ENCODE data around the gene KCNF1. TPM values are rescaled to one million over a fixed set of nuclear protein-coding genes. Genes with fewer than 3 reads are reported as not detected.

KCNF1 gene
- total RNA-seq, 1 experiment from 2014 or later, result 3.2 TPM

DNA sequence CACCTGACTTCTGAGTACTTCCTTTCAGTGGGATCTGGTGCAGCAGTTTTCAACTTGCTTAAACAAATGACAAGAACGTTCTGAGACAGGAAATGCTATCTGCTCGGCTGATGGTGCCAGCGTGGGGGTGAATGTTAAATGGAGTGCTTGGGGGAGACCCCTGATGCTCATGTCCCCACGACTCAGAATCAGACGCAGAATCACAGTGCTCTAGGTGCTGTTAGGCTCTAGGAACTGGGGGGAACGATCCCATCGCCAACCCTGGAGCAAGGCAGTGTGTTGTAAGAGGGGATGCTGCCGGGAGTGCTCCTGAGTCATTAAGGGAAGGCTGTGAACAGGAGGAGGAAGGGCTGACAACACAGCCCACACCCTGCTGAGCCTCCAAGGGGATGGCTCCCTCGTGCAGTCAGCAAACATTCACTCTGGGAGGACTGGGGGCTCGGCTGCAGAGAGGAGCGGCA lies 34.1 kb upstream of the KCNF1 start:
- no peak overlapping the region for H3K27ac Mint-ChIP-seq
- no peak overlapping the region for H2AK5ac ChIP-seq (ENCODE audit: insufficient read length, low read length)
- H3K18ac ChIP-seq (ENCODE audit: insufficient read length, low read depth, low read length), result no peak overlapping the region
- H3K4me2 ChIP-seq (ENCODE audit: insufficient read depth, insufficient read length, low read length), result no peak overlapping the region
- H2BK15ac ChIP-seq (ENCODE audit: low read depth, low read length), result no peak overlapping the region
- peaks cover 3% of the 10 kb centered on the region for H4K20me1 ChIP-seq (ENCODE audit: control insufficient read depth, insufficient read depth, insufficient read length)
- peaks cover 0 to 2% (median 0%) of the 10 kb centered on the region in 3 experiments; a peak in 2 of 7 replicates for H3K36me3 Mint-ChIP-seq (ENCODE audit: insufficient read depth in 1 of 3, low read depth in 3 of 3)
- no peak overlapping the region for H3T11ph ChIP-seq (ENCODE audit: low read length)
- no peak overlapping the region for H2BK5ac ChIP-seq (ENCODE audit: insufficient read length, low read length)
- H3K4ac ChIP-seq (ENCODE audit: low read depth, low read length), result no peak overlapping the region
- H3K79me2 ChIP-seq (ENCODE audit: insufficient read depth, low read length), result no peaks in the 10 kb centered on the region
- no peaks in the 10 kb centered on the region for H3K79me1 ChIP-seq (ENCODE audit: insufficient read depth, low read depth, low read length, poor library complexity, severe bottlenecking)
- H4K5ac ChIP-seq (ENCODE audit: insufficient read length, low read depth, low read length), result no peak overlapping the region
- H3K4me1 Mint-ChIP-seq, result peaks cover 9 to 19% of the 10 kb centered on the region in 2 experiments
- no peak overlapping the region for H4K91ac ChIP-seq (ENCODE audit: insufficient read length, low read depth, low read length)
- no peak overlapping the region for H2BK12ac ChIP-seq (ENCODE audit: insufficient read length, low read depth, low read length)
- H3K23ac ChIP-seq (ENCODE audit: insufficient read length, low read depth, low read length), result no peak overlapping the region
- no peak overlapping the region for H2BK20ac ChIP-seq (ENCODE audit: low read depth, low read length, poor library complexity, severe bottlenecking)
- no peak overlapping the region for H3K27ac ChIP-seq (ENCODE audit: insufficient read length, low read depth, low read length)
- H3K56ac ChIP-seq (ENCODE audit: insufficient read length, low read depth, low read length), result no peak overlapping the region
- no peak overlapping the region for H3K4me3 Mint-ChIP-seq
- H2BK120ac ChIP-seq (ENCODE audit: low read depth, low read length, poor library complexity, severe bottlenecking), result no peak overlapping the region
- no CpG with 5 or more reads among the region's 11 CpGs for WGBS (ENCODE audit: extremely low coverage, insufficient read length, low lambda C conversion rate)
- H3K23me2 ChIP-seq (ENCODE audit: insufficient read length, low read depth, low read length, poor library complexity, severe bottlenecking), result no peaks in the 10 kb centered on the region
- TF ChIP-seq, protein P1, sequence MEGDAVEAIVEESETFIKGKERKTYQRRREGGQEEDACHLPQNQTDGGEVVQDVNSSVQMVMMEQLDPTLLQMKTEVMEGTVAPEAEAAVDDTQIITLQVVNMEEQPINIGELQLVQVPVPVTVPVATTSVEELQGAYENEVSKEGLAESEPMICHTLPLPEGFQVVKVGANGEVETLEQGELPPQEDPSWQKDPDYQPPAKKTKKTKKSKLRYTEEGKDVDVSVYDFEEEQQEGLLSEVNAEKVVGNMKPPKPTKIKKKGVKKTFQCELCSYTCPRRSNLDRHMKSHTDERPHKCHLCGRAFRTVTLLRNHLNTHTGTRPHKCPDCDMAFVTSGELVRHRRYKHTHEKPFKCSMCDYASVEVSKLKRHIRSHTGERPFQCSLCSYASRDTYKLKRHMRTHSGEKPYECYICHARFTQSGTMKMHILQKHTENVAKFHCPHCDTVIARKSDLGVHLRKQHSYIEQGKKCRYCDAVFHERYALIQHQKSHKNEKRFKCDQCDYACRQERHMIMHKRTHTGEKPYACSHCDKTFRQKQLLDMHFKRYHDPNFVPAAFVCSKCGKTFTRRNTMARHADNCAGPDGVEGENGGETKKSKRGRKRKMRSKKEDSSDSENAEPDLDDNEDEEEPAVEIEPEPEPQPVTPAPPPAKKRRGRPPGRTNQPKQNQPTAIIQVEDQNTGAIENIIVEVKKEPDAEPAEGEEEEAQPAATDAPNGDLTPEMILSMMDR (conservative IDR thresholded peaks at IDR 0.05), result no peak
- H2AFZ ChIP-seq (ENCODE audit: low read length), result no peak overlapping the region
- no peak overlapping the region for H3K9ac ChIP-seq (ENCODE audit: extremely low read depth, insufficient read length, low read length)
- no peaks in the 10 kb centered on the region for H3K9me3 ChIP-seq (ENCODE audit: control insufficient read depth, low read depth, low read length)
- H3K27me3 ChIP-seq (ENCODE audit: insufficient read depth, low read length), result no peaks in the 10 kb centered on the region
- no peak overlapping the region for H3K14ac ChIP-seq (ENCODE audit: insufficient read depth, low read length)
- H3K4me1 ChIP-seq (ENCODE audit: insufficient read depth, low read length), result no peaks in the 10 kb centered on the region
- DNase-seq, result no peak
- no peak overlapping the region for H4K8ac ChIP-seq (replicated peaks; ENCODE audit: insufficient read length, low read depth, low read length)
- H3K9me3 Mint-ChIP-seq, result peaks cover 3 to 5% of the 10 kb centered on the region in 2 experiments; a peak in 2 of 5 replicates
- H3K27me3 Mint-ChIP-seq (ENCODE audit: low read depth), result no peaks in the 10 kb centered on the region; the same call in 1 of the 2 replicates

Data from H9 (cell line).